Uterus (tissue), 2 donors: ENCODE data around the gene CHAF1B.

Experiments
- POLR2A ChIP-seq, 2 donors: fragments of 450-650 bp; IDR thresholded peaks; one replicate each; pipeline ENCODE4 v1.6.1; 2016; ENCODE audit warnings: antibody characterized with exemption in 2 of 2, mild to moderate bottlenecking in 1 of 2, moderate library complexity in 1 of 2
- TF ChIP-seq, protein P1 (sequence below), 4 experiments: fragments of 200-600 bp in 2 of 4; fragments of 450-650 bp in 2 of 4; sonication (generic) in 2 of 4; IDR thresholded peaks; one replicate each; pipeline ENCODE4 v1.5.1; 2016 to 2019; ENCODE audit warnings: antibody characterized with exemption in 4 of 4, mild to moderate bottlenecking in 2 of 4, moderate library complexity in 1 of 4

DNA sequence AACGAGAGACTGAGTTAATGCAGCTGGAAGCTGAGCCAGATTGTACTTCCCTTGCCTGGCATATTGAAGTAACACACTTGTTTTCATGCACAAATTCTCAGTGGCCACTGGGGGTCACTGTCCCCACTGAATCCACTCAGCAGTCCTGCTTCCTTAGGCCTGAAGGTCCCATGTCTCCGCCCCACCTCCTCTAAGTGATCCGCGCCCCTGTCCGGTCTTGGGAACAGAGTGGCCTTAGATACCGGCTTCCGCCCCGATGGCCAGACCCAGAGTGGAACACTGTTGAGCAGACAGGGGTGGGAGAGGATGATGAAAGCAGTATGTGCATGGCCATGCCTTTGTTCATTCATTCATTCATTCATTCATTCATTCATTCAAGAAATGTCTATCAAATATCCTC lies 34.8 kb downstream of the CHAF1B start:
- TF ChIP-seq, protein P1, sequence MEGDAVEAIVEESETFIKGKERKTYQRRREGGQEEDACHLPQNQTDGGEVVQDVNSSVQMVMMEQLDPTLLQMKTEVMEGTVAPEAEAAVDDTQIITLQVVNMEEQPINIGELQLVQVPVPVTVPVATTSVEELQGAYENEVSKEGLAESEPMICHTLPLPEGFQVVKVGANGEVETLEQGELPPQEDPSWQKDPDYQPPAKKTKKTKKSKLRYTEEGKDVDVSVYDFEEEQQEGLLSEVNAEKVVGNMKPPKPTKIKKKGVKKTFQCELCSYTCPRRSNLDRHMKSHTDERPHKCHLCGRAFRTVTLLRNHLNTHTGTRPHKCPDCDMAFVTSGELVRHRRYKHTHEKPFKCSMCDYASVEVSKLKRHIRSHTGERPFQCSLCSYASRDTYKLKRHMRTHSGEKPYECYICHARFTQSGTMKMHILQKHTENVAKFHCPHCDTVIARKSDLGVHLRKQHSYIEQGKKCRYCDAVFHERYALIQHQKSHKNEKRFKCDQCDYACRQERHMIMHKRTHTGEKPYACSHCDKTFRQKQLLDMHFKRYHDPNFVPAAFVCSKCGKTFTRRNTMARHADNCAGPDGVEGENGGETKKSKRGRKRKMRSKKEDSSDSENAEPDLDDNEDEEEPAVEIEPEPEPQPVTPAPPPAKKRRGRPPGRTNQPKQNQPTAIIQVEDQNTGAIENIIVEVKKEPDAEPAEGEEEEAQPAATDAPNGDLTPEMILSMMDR (IDR thresholded peaks at IDR 0.05), result peak; percentile 53 to 76 (median 64)
- TF ChIP-seq POLR2A (IDR thresholded peaks at IDR 0.05), result no peak
